ENCODE data around the gene ARID4A. TPM values are rescaled to one million over a fixed set of nuclear protein-coding genes. Genes with fewer than 3 reads are reported as not detected.
A peak's percentile ranks its signal among the peaks of the same experiment; 100 is the strongest.

Gene ARID4A
- total and polyA plus RNA-seq, 2 of the 13 experiments (the other 11 are each of a cell fraction or from before 2014, with no cell fraction given): 7.2 to 9.7 TPM

- H3K9ac ChIP-seq (ENCODE audit: insufficient read depth, low read depth, low read length): peak overlapping the region; percentile 80
- no peaks in the 10 kb centered on the region; a peak in 1 of 5 replicates for H3K27me3 ChIP-seq (ENCODE audit: control insufficient read depth in 1 of 2, insufficient read depth in 2 of 2, low read length in 2 of 2)
- peak overlapping the region; percentile 63 to 83 (median 75) for H3K4me3 ChIP-seq (replicated peaks in 1 of 3; ENCODE audit: insufficient read depth in 1 of 3, low read depth in 2 of 3, low read length in 3 of 3)
- H4K20me1 ChIP-seq (ENCODE audit: insufficient read depth, low read length): no peaks in the 10 kb centered on the region
- POLR2A ChIA-PET: interaction anchor here (0.7 to 2.8 kb wide), 5 partner anchors 31 to 1089 kb away, joined by 3 to 19 read pairs (median 7); partner anchors contain the start of genes ARID4A, JKAMP, KIAA0586 and L3HYPDH
- CTCF ChIA-PET (ENCODE audit: low intra/inter-chr PET ratio, low total read pairs): no interaction called here
- no peak for DNase-seq (ENCODE audit: low spot score)
- no TSS peak for BruUV-seq (replicated peaks)
- peak overlapping the region; percentile 93 for H3K27ac ChIP-seq (ENCODE audit: extremely low read length, insufficient read depth, low read length)
- 0% methylated on average over 6 of the region's 10 CpGs for WGBS (ENCODE audit: low lambda C conversion rate)
- no peaks in the 10 kb centered on the region for H3K36me3 ChIP-seq (replicated peaks in 1 of 2; ENCODE audit: control insufficient read depth in 1 of 2, insufficient read depth in 2 of 2, low read length in 2 of 2)
- H3K9me3 ChIP-seq (ENCODE audit: low read length): no peaks in the 10 kb centered on the region
- in situ Hi-C loops (cut with HindIII; ENCODE audit: extremely low pct_ligation_motif_present, low pct_unique_long_range_greater_than_20kb): no loop called here
- no peak for ATAC-seq
- H2AFZ ChIP-seq (ENCODE audit: low read length): peak overlapping the region; percentile 93
- intact Hi-C loops (cut with micrococcal nuclease; ENCODE audit: unreplicated experiment): loop anchor here (2.0 kb wide), 1 partner anchor 31 kb away; the partner anchor contains the start of genes KIAA0586 and TIMM9
- peaks cover 21% of the 10 kb centered on the region for H3K4me1 ChIP-seq (ENCODE audit: insufficient read depth, low read length)
- FAIRE-seq: no peak
- H3K79me2 ChIP-seq (ENCODE audit: insufficient read depth, low read length): no peaks in the 10 kb centered on the region
- H3K4me2 ChIP-seq (ENCODE audit: low read depth, low read length): peak overlapping the region; percentile 98
- TF ChIP-seq NCOR1 (IDR thresholded peaks at IDR 0.05; ENCODE audit: borderline replicate concordance, low read length) (peak; percentile 37; the same call in 1 of the 2 replicates), ARNTL (CRISPR knock-in tag; IDR thresholded peaks at IDR 0.05) (no peak; the same call in 1 of the 2 replicates), TBX2 (CRISPR knock-in tag; IDR thresholded peaks at IDR 0.05; ENCODE audit: borderline replicate concordance) (peak; percentile 67; the same call in 1 of the 2 replicates), ZNF788 (CRISPR knock-in tag; IDR thresholded peaks at IDR 0.05; ENCODE audit: borderline replicate concordance) (no peak), SMAD3 (CRISPR knock-in tag; IDR thresholded peaks at IDR 0.05) (no peak), AKAP8 (CRISPR knock-in tag; IDR thresholded peaks at IDR 0.05) (no peak; the same call in 1 of the 2 replicates), RXRA (CRISPR knock-in tag; IDR thresholded peaks at IDR 0.05) (0 out of 2 replicates have a peak, but pooled peaks have one; percentile 15), KDM1A (CRISPR knock-in tag; IDR thresholded peaks at IDR 0.05) (no peak), KDM5A (IDR thresholded peaks at IDR 0.05; ENCODE audit: borderline replicate concordance, low read length) (no peak), ZNF574 (CRISPR knock-in tag; IDR thresholded peaks at IDR 0.05) (no peak), RXRB (CRISPR knock-in tag; IDR thresholded peaks at IDR 0.05; ENCODE audit: borderline replicate concordance) (no peak), PAWR (CRISPR knock-in tag; IDR thresholded peaks at IDR 0.05; ENCODE audit: borderline replicate concordance) (no peak), KLF15 (CRISPR knock-in tag; IDR thresholded peaks at IDR 0.05; ENCODE audit: borderline replicate concordance) (no peak), POLR2A (IDR thresholded peaks at IDR 0.05; ENCODE audit: insufficient read depth in 1 of 2, low read depth in 2 of 2, low read length in 2 of 2) (peak; percentile 59 to 83; a peak in 3 of 4 replicates), LCORL (IDR thresholded peaks at IDR 0.05) (no peak), LCORL (CRISPR knock-in tag; IDR thresholded peaks at IDR 0.05) (peak; percentile 58; the same call in 1 of the 2 replicates), FOSL1 (CRISPR knock-in tag; IDR thresholded peaks at IDR 0.05; ENCODE audit: borderline replicate concordance) (no peak), POLR2AphosphoS5 (IDR thresholded peaks at IDR 0.05; ENCODE audit: low read depth, low read length) (peak; percentile 62; the same call in 1 of the 2 replicates), ZNF224 (CRISPR knock-in tag; IDR thresholded peaks at IDR 0.05) (no peak)
- TF ChIP-seq, protein P1, sequence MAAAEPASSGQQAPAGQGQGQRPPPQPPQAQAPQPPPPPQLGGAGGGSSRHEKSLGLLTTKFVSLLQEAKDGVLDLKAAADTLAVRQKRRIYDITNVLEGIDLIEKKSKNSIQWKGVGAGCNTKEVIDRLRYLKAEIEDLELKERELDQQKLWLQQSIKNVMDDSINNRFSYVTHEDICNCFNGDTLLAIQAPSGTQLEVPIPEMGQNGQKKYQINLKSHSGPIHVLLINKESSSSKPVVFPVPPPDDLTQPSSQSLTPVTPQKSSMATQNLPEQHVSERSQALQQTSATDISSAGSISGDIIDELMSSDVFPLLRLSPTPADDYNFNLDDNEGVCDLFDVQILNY (CRISPR knock-in tag; conservative IDR thresholded peaks at IDR 0.05): no peak
- TF ChIP-seq, protein P2, sequence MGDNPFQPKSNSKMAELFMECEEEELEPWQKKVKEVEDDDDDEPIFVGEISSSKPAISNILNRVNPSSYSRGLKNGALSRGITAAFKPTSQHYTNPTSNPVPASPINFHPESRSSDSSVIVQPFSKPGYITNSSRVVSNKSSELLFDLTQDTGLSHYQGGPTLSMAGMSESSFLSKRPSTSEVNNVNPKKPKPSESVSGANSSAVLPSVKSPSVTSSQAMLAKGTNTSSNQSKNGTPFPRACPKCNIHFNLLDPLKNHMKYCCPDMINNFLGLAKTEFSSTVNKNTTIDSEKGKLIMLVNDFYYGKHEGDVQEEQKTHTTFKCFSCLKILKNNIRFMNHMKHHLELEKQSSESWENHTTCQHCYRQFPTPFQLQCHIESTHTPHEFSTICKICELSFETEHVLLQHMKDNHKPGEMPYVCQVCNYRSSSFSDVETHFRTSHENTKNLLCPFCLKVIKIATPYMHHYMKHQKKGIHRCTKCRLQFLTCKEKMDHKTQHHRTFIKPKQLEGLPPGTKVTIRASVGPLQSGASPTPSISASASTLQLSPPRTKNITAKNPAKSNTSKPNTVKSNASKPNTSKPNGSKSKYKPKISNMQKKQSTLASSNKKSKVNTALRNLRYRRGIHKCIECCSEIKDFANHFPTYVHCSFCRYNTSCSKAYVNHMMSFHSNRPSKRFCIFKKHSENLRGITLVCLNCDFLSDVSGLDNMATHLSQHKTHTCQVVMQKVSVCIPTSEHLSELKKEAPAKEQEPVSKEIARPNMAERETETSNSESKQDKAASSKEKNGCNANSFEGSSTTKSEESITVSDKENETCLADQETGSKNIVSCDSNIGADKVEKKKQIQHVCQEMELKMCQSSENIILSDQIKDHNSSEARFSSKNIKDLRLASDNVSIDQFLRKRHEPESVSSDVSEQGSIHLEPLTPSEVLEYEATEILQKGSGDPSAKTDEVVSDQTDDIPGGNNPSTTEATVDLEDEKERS (CRISPR knock-in tag; IDR thresholded peaks at IDR 0.05): no peak; the same call in 1 of the 2 replicates
Observed at GRCh38 chr14:58395562-58395811, 97.1 kb downstream of the ARID4A start.

Measured in HepG2 (cell line).